ENCODE measurements around the gene DPM2.

DPM2 gene

GRCh38 chr9:127937388-127938297 lies at the start of gene DPM2:
TSS of gene DPM2 (minus strand) at chr9:127937854. CDS start at chr9:127937820, 34 bp downstream.
- peak; percentile 60 to 90 for DNase-seq

- peak; percentile 10 to 46 for DNase-seq
These were observed 49.5 kb upstream of the DPM2 start for GRCh38 chr9:127987103-127987614.

GRCh38 chr9:127985011-127985410 lies 47.4 kb upstream of the DPM2 start:
- no peak for DNase-seq

- peak; percentile 25 to 73 for DNase-seq
These were observed 46.2 kb upstream of the DPM2 start for GRCh38 chr9:127983847-127984289.

GRCh38 chr9:127982912-127983311 lies 45.3 kb upstream of the DPM2 start:
- DNase-seq: no peak

GRCh38 chr9:127981559-127982121 lies 44.0 kb upstream of the DPM2 start:
- DNase-seq: no peak

- peak; percentile 66 to 93 for DNase-seq
These were observed 43.3 kb upstream of the DPM2 start, which contains the start of gene EEIG1 for GRCh38 chr9:127980706-127981558. TSS of gene EEIG1 (minus strand) at chr9:127980989. CDS start at chr9:127980137, 852 bp downstream.

GRCh38 chr9:127980060-127980705 lies 42.5 kb upstream of the DPM2 start:
- DNase-seq: peak; percentile 34 to 57

- DNase-seq: peak; percentile 85 to 92
These were observed 41.8 kb upstream of the DPM2 start for GRCh38 chr9:127979333-127980059.

GRCh38 chr9:127979015-127979332 lies 41.3 kb upstream of the DPM2 start:
- peak in 1 of 2 experiments; percentile 70 for DNase-seq

- DNase-seq: no peak
These were observed 40.4 kb upstream of the DPM2 start for GRCh38 chr9:127977884-127978647.

- peak in 1 of 2 experiments; percentile 35 for DNase-seq
These were observed 39.6 kb upstream of the DPM2 start for GRCh38 chr9:127977009-127977883.

GRCh38 chr9:127976498-127976897 lies 38.8 kb upstream of the DPM2 start:
- DNase-seq: peak; percentile 72 to 73

GRCh38 chr9:127975376-127976315 lies 38.0 kb upstream of the DPM2 start:
- no peak for DNase-seq

GRCh38 chr9:127974769-127975261 lies 37.2 kb upstream of the DPM2 start:
- no peak for DNase-seq

- no peak for DNase-seq
These were observed 36.5 kb upstream of the DPM2 start for GRCh38 chr9:127974001-127974768.

GRCh38 chr9:127973169-127974000 lies 35.7 kb upstream of the DPM2 start:
- DNase-seq: no peak

All from NCI-H526 (cell line).